SU-DHL-6 (cell line): ENCODE results near the gene FRAS1.

Experiments used
- H2AFZ ChIP-seq: fragments of 200-600 bp; sonication (generic); 2 replicates; pipeline ENCODE4 v1.6.1; 2014; ENCODE audit warnings: low read depth, mild to moderate bottlenecking, moderate library complexity, mixed read lengths, antibody characterized with exemption, low read length; ENCODE audit not compliant: severe bottlenecking
- H3F3A ChIP-seq: fragments of 200-600 bp; shearing (Covaris generic); 2 replicates; pipeline ENCODE4 v1.6.0; 2016; ENCODE audit warnings: antibody characterized with exemption, mild to moderate bottlenecking; ENCODE audit not compliant: insufficient read depth
- H3K27ac ChIP-seq: fragments of 200-600 bp; sonication (generic); 2 replicates; pipeline ENCODE4 v1.5.1; 2016; ENCODE audit warnings: low read depth, mild to moderate bottlenecking, low read length, moderate library complexity, mixed read lengths
- H3K27me3 ChIP-seq: fragments of 200-600 bp; sonication (generic), shearing (Covaris generic); 2 replicates; pipeline ENCODE4 v1.6.0; 2014; ENCODE audit warnings: mild to moderate bottlenecking, low read length
- H3K36me3 ChIP-seq: fragments of 200-600 bp; sonication (generic); 2 replicates; pipeline ENCODE4 v1.6.1; 2014; ENCODE audit warnings: mild to moderate bottlenecking, low read length, mixed read lengths
- H3K4me2 ChIP-seq: fragments of 300-600, 200-600 bp; shearing (Covaris generic), sonication (generic); 2 replicates; pipeline ENCODE4 v1.6.0; 2014; ENCODE audit warnings: low read length, low read depth, mild to moderate bottlenecking; ENCODE audit not compliant: poor library complexity, severe bottlenecking
- H3K4me3 ChIP-seq: fragments of 200-600 bp; sonication (generic); 2 replicates; pipeline ENCODE4 v1.5.1; 2014; ENCODE audit warnings: antibody characterized with exemption, low read length, mild to moderate bottlenecking, mixed read lengths; ENCODE audit not compliant: insufficient read depth, poor library complexity, severe bottlenecking
- H3K79me2 ChIP-seq: fragments of 200-600 bp; sonication (generic); 2 replicates; pipeline ENCODE4 v1.6.1; 2014; ENCODE audit warnings: mild to moderate bottlenecking, low read length, moderate library complexity; ENCODE audit not compliant: insufficient read depth
- H3K9ac ChIP-seq: fragments of 200-600 bp; sonication (generic); 2 replicates; pipeline ENCODE4 v1.7.0; 2014; ENCODE audit warnings: mild to moderate bottlenecking, low read length
- H3K9me2 ChIP-seq: fragments of 200-600 bp; sonication (generic); replicated peaks from 2 replicates; pipeline ENCODE4 v1.6.1; 2014; ENCODE audit warnings: low read length; ENCODE audit not compliant: insufficient read depth
- H3K9me3 ChIP-seq: fragments of 200-600 bp; sonication (generic); 2 replicates; pipeline ENCODE4 v1.6.1; 2014; ENCODE audit warnings: low read length, mixed read lengths; ENCODE audit not compliant: insufficient read depth
- H4K20me1 ChIP-seq: fragments of 200-600 bp; sonication (generic); 2 replicates; pipeline ENCODE4 v1.6.1; 2014; ENCODE audit warnings: low read depth, mild to moderate bottlenecking, antibody characterized with exemption, low read length, moderate library complexity, mixed read lengths
- CTCF ChIP-seq: fragments of 200-600 bp; sonication (generic); IDR thresholded peaks from one replicate; pipeline ENCODE4 v1.5.1; 2017; ENCODE audit warnings: antibody characterized with exemption, mild to moderate bottlenecking, low read length, moderate library complexity; ENCODE audit not compliant: insufficient read depth, poor library complexity, severe bottlenecking
- EZH2phosphoT487 ChIP-seq: fragments of 200-600 bp; sonication (generic), shearing (Covaris generic); conservative IDR thresholded peaks from 2 replicates; pipeline ENCODE4 v1.6.1; 2018; ENCODE audit warnings: mild to moderate bottlenecking, antibody characterized with exemption, low read length, moderate library complexity, mixed read lengths

The FRAS1 gene

GRCh38 chr4:78513411-78513975 is 456.4 kb downstream of the FRAS1 start:
- H4K20me1 ChIP-seq, result no peaks in the 10 kb centered on the region
- no peak overlapping the region for H2AFZ ChIP-seq
- H3K9ac ChIP-seq, result no peak overlapping the region
- no peaks in the 10 kb centered on the region for H3K79me2 ChIP-seq
- TF ChIP-seq CTCF (no peak), EZH2phosphoT487 (no peak)
- no peak overlapping the region for H3K27ac ChIP-seq
- no peaks in the 10 kb centered on the region for H3K9me3 ChIP-seq
- H3K36me3 ChIP-seq, result no peaks in the 10 kb centered on the region
- no peaks in the 10 kb centered on the region for H3K9me2 ChIP-seq
- H3K4me3 ChIP-seq, result no peak overlapping the region
- no peaks in the 10 kb centered on the region for H3K27me3 ChIP-seq
- no peaks in the 10 kb centered on the region for H3F3A ChIP-seq
- H3K4me2 ChIP-seq, result no peak overlapping the region

GRCh38 chr4:78517050-78517652 is 460.0 kb downstream of the FRAS1 start:
- Histone ChIP-seq H3K79me2 (no peaks in the 10 kb centered on the region), H2AFZ (no peak overlapping the region), H3F3A (no peaks in the 10 kb centered on the region), H3K36me3 (no peaks in the 10 kb centered on the region), H3K9ac (no peak overlapping the region), H4K20me1 (no peaks in the 10 kb centered on the region), H3K9me2 (no peaks in the 10 kb centered on the region), H3K27me3 (no peaks in the 10 kb centered on the region), H3K4me3 (no peak overlapping the region), H3K27ac (no peak overlapping the region), H3K9me3 (no peaks in the 10 kb centered on the region), H3K4me2 (no peak overlapping the region)
- TF ChIP-seq CTCF, result no peak
- no peak for TF ChIP-seq EZH2phosphoT487

GRCh38 chr4:78518561-78518960 is 461.4 kb downstream of the FRAS1 start:
- Histone ChIP-seq H3F3A (no peaks in the 10 kb centered on the region), H3K27me3 (no peaks in the 10 kb centered on the region), H2AFZ (no peak overlapping the region), H3K4me3 (no peak overlapping the region), H3K9me2 (no peaks in the 10 kb centered on the region), H3K36me3 (no peaks in the 10 kb centered on the region), H3K79me2 (no peaks in the 10 kb centered on the region), H4K20me1 (no peaks in the 10 kb centered on the region), H3K9ac (no peak overlapping the region), H3K9me3 (no peaks in the 10 kb centered on the region), H3K27ac (no peak overlapping the region), H3K4me2 (no peak overlapping the region)
- TF ChIP-seq EZH2phosphoT487 (no peak), CTCF (no peak)
